Measurements from ENCODE around the gene MYO9B. TPM values are rescaled to one million over a fixed set of nuclear protein-coding genes. Genes with fewer than 3 reads are reported as not detected.

Gene MYO9B
- total and polyA plus RNA-seq, 9 donors: 18.0 to 55.5 (median 39.7) TPM

DNA sequence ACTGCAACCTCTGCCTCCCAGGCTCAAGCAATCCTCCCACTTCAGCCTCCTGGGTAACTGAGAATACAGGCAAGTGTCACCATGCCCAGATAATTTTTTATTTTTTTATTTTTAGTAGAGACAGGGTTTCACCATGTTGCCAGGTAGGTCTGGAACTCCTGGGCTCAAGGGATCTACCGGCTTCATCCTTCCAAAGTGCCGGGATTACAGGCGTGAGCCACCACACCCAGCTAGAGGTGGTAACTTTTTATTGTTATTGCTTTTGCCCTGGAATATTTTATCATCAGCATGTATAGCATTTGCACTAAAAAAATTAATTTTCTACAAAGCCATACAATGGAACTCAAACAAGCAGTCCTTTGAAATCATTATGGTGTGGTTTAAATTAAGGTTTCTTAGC, 14.4 kb upstream of the MYO9B start:
- H3K36me3 ChIP-seq (ENCODE audit: control insufficient read depth, insufficient read depth, low read length): peaks cover 42% of the 10 kb centered on the region
- no peak overlapping the region for H3K27ac ChIP-seq (ENCODE audit: low read length)
- no peak overlapping the region for H3K4me3 ChIP-seq (ENCODE audit: low read length)

DNA sequence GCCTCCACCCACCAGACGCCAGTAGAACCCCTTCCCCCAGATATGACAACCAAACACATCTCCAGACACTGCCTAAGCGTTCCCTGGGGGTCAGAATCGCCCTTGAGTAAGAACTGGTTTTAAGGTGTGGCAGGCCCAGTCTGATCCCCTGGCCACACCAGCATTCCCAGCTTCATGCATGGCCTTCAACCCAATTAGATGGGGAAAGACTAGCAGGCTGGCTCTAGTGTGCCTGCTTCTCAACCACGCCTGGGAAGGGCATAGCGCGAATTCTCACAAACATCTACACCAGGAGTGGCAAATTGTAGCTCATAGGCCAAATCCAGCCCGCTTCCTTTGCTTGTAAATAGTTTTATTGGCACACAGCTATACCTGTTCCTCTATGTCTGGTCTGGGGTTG, 13.9 kb upstream of the MYO9B start:
- Histone ChIP-seq H3K4me1 (ENCODE audit: control insufficient read depth, insufficient read depth, low read length) (no peaks in the 10 kb centered on the region), H3K27me3 (ENCODE audit: control insufficient read depth, insufficient read depth, low read length) (no peaks in the 10 kb centered on the region), H3K36me3 (ENCODE audit: control insufficient read depth, insufficient read depth, low read length) (peaks cover 45% of the 10 kb centered on the region), H3K9me3 (replicated peaks; ENCODE audit: control insufficient read depth, low read depth, low read length) (peaks cover 30% of the 10 kb centered on the region), H3K4me3 (ENCODE audit: low read length) (no peak overlapping the region), H3K27ac (ENCODE audit: low read length) (no peak overlapping the region)
- DNase-seq: no peak
- WGBS (ENCODE audit: insufficient coverage): no CpG with 5 or more reads among the region's 7 CpGs

More for the DNA sequence above, 14.4 kb upstream of the MYO9B start:
- WGBS (ENCODE audit: insufficient coverage): no CpG with 5 or more reads among the region's 3 CpGs
- no peak for DNase-seq
- no peaks in the 10 kb centered on the region for H3K27me3 ChIP-seq (ENCODE audit: control insufficient read depth, insufficient read depth, low read length)
- H3K4me1 ChIP-seq (ENCODE audit: control insufficient read depth, insufficient read depth, low read length): no peaks in the 10 kb centered on the region
- peaks cover 30% of the 10 kb centered on the region for H3K9me3 ChIP-seq (replicated peaks; ENCODE audit: control insufficient read depth, low read depth, low read length)

DNA sequence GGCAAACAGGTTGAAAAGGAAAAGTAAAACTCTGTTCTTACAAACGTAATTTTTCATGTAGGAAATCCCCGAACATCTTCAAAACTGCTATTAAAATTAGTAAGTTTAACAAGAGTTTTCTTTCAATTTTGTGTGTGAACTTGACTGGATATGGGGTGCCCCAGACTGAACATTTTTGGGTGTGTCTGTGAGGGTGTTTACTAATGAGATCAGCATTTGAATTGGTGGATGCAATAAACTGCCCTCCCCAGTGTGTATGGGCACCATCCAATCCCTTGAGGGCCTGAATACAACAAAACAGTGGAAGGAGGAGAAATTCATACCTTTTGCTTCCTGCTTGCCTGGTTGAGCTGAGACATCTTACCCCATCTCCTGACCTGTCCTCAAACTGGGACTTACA, 12.1 kb upstream of the MYO9B start:
- H3K9me3 ChIP-seq (replicated peaks; ENCODE audit: control insufficient read depth, low read depth, low read length): peaks cover 20% of the 10 kb centered on the region
- H3K27ac ChIP-seq (ENCODE audit: low read length): no peak overlapping the region
- H3K4me1 ChIP-seq (ENCODE audit: control insufficient read depth, insufficient read depth, low read length): peaks cover 2% of the 10 kb centered on the region
- H3K36me3 ChIP-seq (ENCODE audit: control insufficient read depth, insufficient read depth, low read length): peaks cover 34% of the 10 kb centered on the region
- H3K4me3 ChIP-seq (ENCODE audit: low read length): no peak overlapping the region
- no peak for DNase-seq
- no CpG with 5 or more reads among the region's 2 CpGs for WGBS (ENCODE audit: insufficient coverage)
- H3K27me3 ChIP-seq (ENCODE audit: control insufficient read depth, insufficient read depth, low read length): no peaks in the 10 kb centered on the region

DNA sequence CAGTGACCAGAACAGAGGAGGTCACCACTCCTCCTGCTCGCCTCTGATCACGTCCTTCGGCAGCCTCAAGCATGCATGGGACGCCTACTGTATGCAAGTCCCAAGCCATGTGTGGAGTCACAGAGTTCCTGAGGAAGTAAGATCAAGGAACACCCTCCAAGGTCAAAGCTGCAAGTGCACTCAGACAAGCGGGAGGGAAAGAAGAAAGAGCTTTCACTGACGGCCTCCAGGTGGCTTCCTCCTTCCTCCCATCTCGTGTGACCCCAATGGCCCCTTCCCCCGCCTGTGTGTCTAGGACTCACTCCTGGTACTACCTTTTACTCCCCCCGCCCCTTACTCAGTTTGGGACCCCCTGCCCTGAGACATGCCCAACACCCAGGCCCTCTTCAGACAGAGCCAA, 6.4 kb upstream of the MYO9B start:
- peaks cover 4% of the 10 kb centered on the region for H3K4me1 ChIP-seq (ENCODE audit: control insufficient read depth, insufficient read depth, low read length)
- no peaks in the 10 kb centered on the region for H3K27me3 ChIP-seq (ENCODE audit: control insufficient read depth, insufficient read depth, low read length)
- no peak for DNase-seq
- H3K4me3 ChIP-seq (ENCODE audit: low read length): no peak overlapping the region
- peaks cover 32% of the 10 kb centered on the region for H3K36me3 ChIP-seq (ENCODE audit: control insufficient read depth, insufficient read depth, low read length)
- WGBS (ENCODE audit: insufficient coverage): 20% methylated on average over 1 of the region's 9 CpGs
- H3K9me3 ChIP-seq (replicated peaks; ENCODE audit: control insufficient read depth, low read depth, low read length): peaks cover 2% of the 10 kb centered on the region
- H3K27ac ChIP-seq (ENCODE audit: low read length): no peak overlapping the region

DNA sequence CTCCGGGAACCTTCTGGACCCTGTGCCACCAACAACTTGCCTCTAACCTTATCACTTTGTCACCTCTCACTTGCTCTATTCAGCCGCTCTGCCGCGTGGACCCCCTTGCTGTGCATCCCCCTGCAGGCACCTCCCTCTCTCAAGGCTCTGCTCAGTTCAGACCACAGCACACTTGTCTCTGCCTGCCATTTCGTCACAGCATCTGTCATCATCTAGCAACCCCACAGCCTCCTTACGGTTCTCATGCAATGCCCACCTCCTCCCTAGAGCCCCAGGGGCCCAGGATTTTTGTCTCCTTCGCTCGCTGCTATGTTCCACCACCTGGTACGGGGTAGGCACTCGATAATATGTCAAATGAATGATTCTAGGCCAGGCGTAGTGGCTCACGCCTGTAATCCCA, 5.2 kb upstream of the MYO9B start:
- DNase-seq: no peak
- H3K27ac ChIP-seq (ENCODE audit: low read length): no peak overlapping the region
- no peaks in the 10 kb centered on the region for H3K9me3 ChIP-seq (replicated peaks; ENCODE audit: control insufficient read depth, low read depth, low read length)

DNA sequence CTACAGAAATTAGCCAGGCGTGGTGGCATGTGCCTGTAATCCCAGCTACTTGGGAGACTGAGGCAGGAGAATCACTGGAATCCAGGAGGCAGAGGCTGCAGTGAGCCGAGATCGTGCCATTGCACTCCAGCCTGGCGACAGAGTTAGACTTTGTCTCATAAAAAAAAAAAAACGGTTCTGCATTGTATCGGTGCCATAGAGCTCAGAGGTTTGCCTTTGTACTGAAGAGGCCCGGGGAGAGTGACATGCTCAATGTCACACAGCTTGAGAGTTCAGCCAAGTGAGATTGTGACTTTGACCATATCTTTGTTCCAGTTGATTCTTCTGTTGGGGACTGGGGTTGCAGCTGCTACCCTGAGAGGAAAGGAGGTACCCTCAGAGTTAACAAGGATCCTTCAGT, 4.7 kb upstream of the MYO9B start:
- H3K9me3 ChIP-seq (replicated peaks; ENCODE audit: control insufficient read depth, low read depth, low read length): no peaks in the 10 kb centered on the region
- H3K36me3 ChIP-seq (ENCODE audit: control insufficient read depth, insufficient read depth, low read length): peaks cover 32% of the 10 kb centered on the region
- no peak overlapping the region for H3K4me3 ChIP-seq (ENCODE audit: low read length)
- H3K4me1 ChIP-seq (ENCODE audit: control insufficient read depth, insufficient read depth, low read length): peaks cover 10% of the 10 kb centered on the region
- WGBS (ENCODE audit: insufficient coverage): 89% methylated on average over 6 of the region's 7 CpGs
- no peaks in the 10 kb centered on the region for H3K27me3 ChIP-seq (ENCODE audit: control insufficient read depth, insufficient read depth, low read length)
- no peak overlapping the region for H3K27ac ChIP-seq (ENCODE audit: low read length)
- no peak for DNase-seq

More for the DNA sequence above, 5.2 kb upstream of the MYO9B start:
- Histone ChIP-seq H3K27me3 (ENCODE audit: control insufficient read depth, insufficient read depth, low read length) (no peaks in the 10 kb centered on the region), H3K4me1 (ENCODE audit: control insufficient read depth, insufficient read depth, low read length) (peaks cover 10% of the 10 kb centered on the region), H3K36me3 (ENCODE audit: control insufficient read depth, insufficient read depth, low read length) (peaks cover 32% of the 10 kb centered on the region), H3K4me3 (ENCODE audit: low read length) (no peak overlapping the region)
- 83% methylated on average over 12 of the region's 12 CpGs for WGBS (ENCODE audit: insufficient coverage)

DNA sequence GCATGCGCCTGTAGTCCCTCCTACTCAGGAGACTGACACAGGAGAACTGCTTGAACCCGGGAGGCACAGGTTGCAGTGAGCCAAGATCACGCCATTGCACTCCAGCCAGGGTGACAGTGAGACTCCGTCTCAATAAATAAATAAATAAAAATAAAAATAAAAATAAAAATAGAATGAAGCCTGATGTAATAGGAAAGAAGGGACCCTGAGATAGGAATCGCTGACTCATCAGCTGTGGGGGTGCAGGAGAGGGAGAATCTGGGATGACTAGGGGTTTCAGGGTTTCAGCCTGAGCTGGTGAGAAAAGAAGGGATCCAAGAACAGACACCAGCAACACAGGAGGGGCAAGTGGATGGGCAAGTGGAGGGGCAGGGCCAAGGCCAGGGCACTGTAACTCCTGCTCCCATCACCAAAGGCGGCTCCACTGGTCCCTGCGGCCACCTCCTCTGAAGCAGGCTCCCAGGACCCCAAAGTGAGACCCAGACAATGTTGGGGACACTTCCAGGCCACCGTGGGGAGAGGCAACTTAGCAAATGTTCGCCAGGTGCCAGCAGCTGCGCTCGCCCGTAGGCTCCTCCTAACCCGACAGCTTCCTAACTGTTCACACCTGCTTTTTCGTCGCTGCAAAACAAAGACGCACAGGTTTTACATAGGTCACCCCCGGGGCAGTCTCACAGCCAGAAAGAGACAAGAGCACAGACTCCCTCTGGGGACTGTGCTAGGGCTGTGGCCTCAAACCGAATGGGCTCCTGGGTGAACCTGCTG, 1.5 kb upstream of the MYO9B start:
- H3K4me1 ChIP-seq (ENCODE audit: control insufficient read depth, insufficient read depth, low read length): peaks cover 26% of the 10 kb centered on the region
- peak; percentile 30 for DNase-seq
- peak overlapping the region; percentile 87 for H3K4me3 ChIP-seq (ENCODE audit: low read length)
- WGBS (ENCODE audit: insufficient coverage): 34% methylated on average over 15 of the region's 18 CpGs
- H3K9me3 ChIP-seq (replicated peaks; ENCODE audit: control insufficient read depth, low read depth, low read length): no peaks in the 10 kb centered on the region
- no peaks in the 10 kb centered on the region for H3K27me3 ChIP-seq (ENCODE audit: control insufficient read depth, insufficient read depth, low read length)
- H3K27ac ChIP-seq (ENCODE audit: low read length): peak overlapping the region; percentile 92
- H3K36me3 ChIP-seq (ENCODE audit: control insufficient read depth, insufficient read depth, low read length): peaks cover 25% of the 10 kb centered on the region

DNA sequence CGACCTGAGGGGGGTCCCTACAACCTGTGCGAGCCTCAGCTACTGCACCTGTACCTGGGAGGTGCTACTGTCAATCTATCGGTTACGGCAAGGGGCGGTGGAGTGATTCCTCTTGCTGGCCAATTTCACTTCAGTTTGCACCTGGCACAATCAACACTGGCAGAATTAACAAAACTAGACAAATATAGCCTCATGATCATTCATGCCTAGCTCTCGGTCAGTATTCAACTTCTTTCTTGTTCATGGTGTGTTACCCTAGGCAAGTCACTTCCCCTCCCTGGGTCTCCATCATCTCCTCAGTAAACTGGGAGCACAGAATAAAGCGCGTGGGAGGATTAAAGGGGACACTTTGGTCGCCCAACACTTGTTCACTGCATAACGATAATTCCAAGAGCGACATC, 943 bp upstream of the MYO9B start:
- Histone ChIP-seq H3K9me3 (replicated peaks; ENCODE audit: control insufficient read depth, low read depth, low read length) (no peaks in the 10 kb centered on the region), H3K4me3 (ENCODE audit: low read length) (peak overlapping the region; percentile 87), H3K4me1 (ENCODE audit: control insufficient read depth, insufficient read depth, low read length) (peaks cover 29% of the 10 kb centered on the region), H3K27ac (ENCODE audit: low read length) (peak overlapping the region; percentile 92), H3K27me3 (ENCODE audit: control insufficient read depth, insufficient read depth, low read length) (no peaks in the 10 kb centered on the region), H3K36me3 (ENCODE audit: control insufficient read depth, insufficient read depth, low read length) (peaks cover 25% of the 10 kb centered on the region)
- DNase-seq: no peak
- WGBS (ENCODE audit: insufficient coverage): 11% methylated on average over 8 of the region's 11 CpGs

DNA sequence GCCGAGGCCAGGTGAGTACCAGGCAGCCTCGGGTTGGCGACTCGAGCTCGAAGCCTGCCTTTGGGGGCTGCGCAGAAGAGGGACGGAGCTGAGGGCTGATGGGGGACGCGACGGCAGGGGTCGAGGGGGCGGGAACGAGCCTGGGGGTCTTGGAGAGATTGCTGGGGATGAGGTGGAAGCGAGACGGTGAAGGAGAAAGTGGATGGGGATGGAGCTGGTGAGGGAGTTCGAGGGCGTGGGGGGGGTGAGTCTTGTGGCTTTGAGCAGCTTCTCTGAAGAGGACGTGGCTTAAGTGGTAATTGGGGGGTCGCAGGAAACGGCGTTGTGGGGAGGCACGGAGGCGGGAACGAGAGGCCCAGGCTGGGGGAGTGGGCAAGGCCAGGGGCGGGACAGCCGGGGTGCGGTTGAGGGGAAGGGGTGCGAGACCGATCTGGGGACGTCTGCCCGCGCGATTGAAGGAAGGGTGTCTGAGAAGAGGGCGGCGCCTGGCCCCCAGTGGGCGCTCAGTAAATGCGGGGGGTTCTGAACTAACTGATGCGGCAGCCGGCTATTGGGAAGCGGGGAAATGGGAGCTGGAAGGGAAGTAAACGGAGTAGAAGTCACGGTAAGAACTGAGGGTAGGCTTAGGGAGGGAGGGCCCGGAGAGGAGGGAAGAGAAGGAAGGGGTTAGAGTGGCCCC, 426 bp downstream of the MYO9B start:
- peak; percentile 63 for DNase-seq
- H3K36me3 ChIP-seq (ENCODE audit: control insufficient read depth, insufficient read depth, low read length): peaks cover 14% of the 10 kb centered on the region
- WGBS (ENCODE audit: insufficient coverage): under 1% methylated on average over 42 of the region's 43 CpGs
- peak overlapping the region; percentile 77 for H3K4me3 ChIP-seq (ENCODE audit: low read length)
- peak overlapping the region; percentile 74 for H3K27ac ChIP-seq (ENCODE audit: low read length)
- H3K4me1 ChIP-seq (ENCODE audit: control insufficient read depth, insufficient read depth, low read length): peaks cover 32% of the 10 kb centered on the region
- H3K9me3 ChIP-seq (replicated peaks; ENCODE audit: control insufficient read depth, low read depth, low read length): no peaks in the 10 kb centered on the region
- H3K27me3 ChIP-seq (ENCODE audit: control insufficient read depth, insufficient read depth, low read length): no peaks in the 10 kb centered on the region

DNA sequence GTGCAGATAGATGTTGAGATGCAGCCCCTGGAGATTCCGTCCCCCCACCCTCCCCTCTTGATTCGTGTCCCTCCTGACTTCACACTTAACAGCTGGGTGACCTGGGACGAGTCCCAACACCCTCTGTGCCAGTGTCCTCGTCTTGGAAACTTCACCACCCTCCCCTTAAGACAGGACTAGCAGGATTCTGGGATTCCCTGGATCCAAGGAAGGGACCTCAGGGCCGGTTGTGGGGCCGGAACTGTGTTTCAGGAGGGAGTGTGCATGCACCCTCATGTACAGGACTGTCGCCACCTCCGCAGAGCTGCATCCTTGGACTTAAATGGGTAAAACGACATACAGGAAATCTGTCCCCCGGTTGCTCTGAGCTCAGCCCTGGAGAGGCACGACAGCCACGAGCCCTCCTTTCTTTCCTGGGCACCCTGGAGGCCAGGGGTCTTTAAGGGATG, 990 bp downstream of the MYO9B start:
- DNase-seq: no peak

More for the DNA sequence above, 990 bp downstream of the MYO9B start:
- peak overlapping the region; percentile 74 for H3K27ac ChIP-seq (ENCODE audit: low read length)
- H3K4me1 ChIP-seq (ENCODE audit: control insufficient read depth, insufficient read depth, low read length): peaks cover 32% of the 10 kb centered on the region
- no peaks in the 10 kb centered on the region for H3K9me3 ChIP-seq (replicated peaks; ENCODE audit: control insufficient read depth, low read depth, low read length)
- peak overlapping the region; percentile 77 for H3K4me3 ChIP-seq (ENCODE audit: low read length)
- peaks cover 10% of the 10 kb centered on the region for H3K36me3 ChIP-seq (ENCODE audit: control insufficient read depth, insufficient read depth, low read length)
- 0% methylated on average over 10 of the region's 12 CpGs for WGBS (ENCODE audit: insufficient coverage)
- H3K27me3 ChIP-seq (ENCODE audit: control insufficient read depth, insufficient read depth, low read length): no peaks in the 10 kb centered on the region

Data from muscle of leg (tissue), 11 donors.